ENCODE data around the gene SUSD6.

SUSD6 gene

DNA sequence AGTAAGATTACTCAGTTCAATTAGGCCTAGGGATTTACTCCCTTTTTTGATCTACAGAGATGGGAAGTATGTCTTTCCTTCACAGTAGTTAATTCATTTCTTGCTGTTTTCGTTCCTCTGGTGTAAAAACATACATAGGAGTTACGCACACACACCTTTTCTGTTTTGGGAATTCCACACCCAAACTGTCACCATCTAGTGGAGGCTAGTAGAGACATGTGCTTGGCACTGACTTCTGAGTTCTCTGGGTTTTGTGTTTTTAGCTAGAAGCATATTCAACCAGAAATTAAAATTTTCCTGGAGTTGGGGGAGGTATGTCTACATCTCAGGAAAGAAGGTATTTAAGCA lies 1.4 kb downstream of the SUSD6 start:
- Histone ChIP-seq H3K9ac (ENCODE audit: low read depth, low read length) (peak overlapping the region; percentile 92), H3K27me3 (ENCODE audit: control insufficient read depth, insufficient read depth, low read length) (no peaks in the 10 kb centered on the region), H3K9me3 (replicated peaks; ENCODE audit: low read length) (no peaks in the 10 kb centered on the region), H3K4me3 (ENCODE audit: low read length) (peak overlapping the region; percentile 89), H3K4me1 (ENCODE audit: control insufficient read depth, insufficient read depth, low read length) (peaks cover 42% of the 10 kb centered on the region), H3K36me3 (ENCODE audit: insufficient read depth, low read length) (no peaks in the 10 kb centered on the region), H3K4me2 (ENCODE audit: low read length) (peak overlapping the region; percentile 91)

GRCh38 chr14:69613312-69614073 lies 2.1 kb downstream of the SUSD6 start:
- Histone ChIP-seq H3K36me3 (ENCODE audit: insufficient read depth, low read length) (no peaks in the 10 kb centered on the region), H3K4me3 (ENCODE audit: low read length) (peak overlapping the region; percentile 89), H3K27me3 (ENCODE audit: control insufficient read depth, insufficient read depth, low read length) (no peaks in the 10 kb centered on the region), H3K4me1 (ENCODE audit: control insufficient read depth, insufficient read depth, low read length) (peaks cover 42% of the 10 kb centered on the region), H3K9me3 (replicated peaks; ENCODE audit: low read length) (no peaks in the 10 kb centered on the region), H3K9ac (ENCODE audit: low read depth, low read length) (peak overlapping the region; percentile 92), H3K4me2 (ENCODE audit: low read length) (peak overlapping the region; percentile 91)

DNA sequence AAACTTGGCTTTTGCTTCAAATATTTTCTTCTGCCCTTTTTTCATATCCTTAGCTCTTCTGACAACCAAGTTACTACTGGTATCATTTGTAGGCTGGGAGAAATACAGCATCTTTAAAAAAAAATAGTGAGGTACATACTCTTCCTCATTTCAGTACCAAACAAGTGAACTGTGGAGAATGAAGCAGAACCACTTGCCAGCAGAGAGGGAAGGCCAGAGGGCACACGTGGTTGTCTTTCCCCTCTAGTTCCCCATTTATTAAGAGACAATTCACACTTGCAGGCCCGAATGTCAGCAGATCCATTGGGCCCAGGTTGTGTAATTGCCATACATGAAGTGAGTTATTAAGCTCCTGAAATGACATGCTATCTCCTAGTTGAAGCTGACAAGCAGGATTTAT lies 3.2 kb downstream of the SUSD6 start:
- Histone ChIP-seq H3K4me3 (ENCODE audit: low read length) (no peak overlapping the region), H3K4me2 (ENCODE audit: low read length) (no peak overlapping the region), H3K9me3 (replicated peaks; ENCODE audit: low read length) (no peaks in the 10 kb centered on the region), H3K9ac (ENCODE audit: low read depth, low read length) (no peak overlapping the region), H3K27me3 (ENCODE audit: control insufficient read depth, insufficient read depth, low read length) (no peaks in the 10 kb centered on the region), H3K4me1 (ENCODE audit: control insufficient read depth, insufficient read depth, low read length) (peaks cover 48% of the 10 kb centered on the region), H3K36me3 (ENCODE audit: insufficient read depth, low read length) (no peaks in the 10 kb centered on the region)

DNA sequence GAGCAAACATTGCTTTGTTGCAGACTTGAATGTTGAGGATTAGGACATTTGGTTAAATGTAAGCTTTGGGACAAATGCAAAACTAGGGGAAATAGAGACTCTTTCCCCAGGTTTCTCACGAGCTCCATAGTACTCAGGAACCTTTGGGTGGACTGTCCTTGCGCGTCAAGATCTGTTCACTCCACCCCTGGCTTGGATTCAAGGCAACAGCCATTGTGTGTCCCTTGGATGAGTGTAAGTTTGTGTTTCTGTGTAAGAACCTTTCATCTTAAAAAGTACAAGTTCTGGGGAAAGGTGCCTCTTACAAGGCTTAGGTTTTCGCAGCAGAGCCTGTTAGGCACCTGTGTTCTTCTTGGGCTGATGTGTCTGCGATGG lies 3.7 kb downstream of the SUSD6 start:
- Histone ChIP-seq H3K4me2 (ENCODE audit: low read length) (peak overlapping the region; percentile 78), H3K9me3 (replicated peaks; ENCODE audit: low read length) (no peaks in the 10 kb centered on the region), H3K27me3 (ENCODE audit: control insufficient read depth, insufficient read depth, low read length) (no peaks in the 10 kb centered on the region), H3K9ac (ENCODE audit: low read depth, low read length) (no peak overlapping the region), H3K36me3 (ENCODE audit: insufficient read depth, low read length) (no peaks in the 10 kb centered on the region), H3K4me1 (ENCODE audit: control insufficient read depth, insufficient read depth, low read length) (peaks cover 47% of the 10 kb centered on the region), H3K4me3 (ENCODE audit: low read length) (peak overlapping the region; percentile 55)

GRCh38 chr14:69615496-69616407 lies 4.4 kb downstream of the SUSD6 start:
- Histone ChIP-seq H3K4me3 (ENCODE audit: low read length) (peak overlapping the region; percentile 55), H3K4me1 (ENCODE audit: control insufficient read depth, insufficient read depth, low read length) (peaks cover 40% of the 10 kb centered on the region), H3K9me3 (replicated peaks; ENCODE audit: low read length) (no peaks in the 10 kb centered on the region), H3K27me3 (ENCODE audit: control insufficient read depth, insufficient read depth, low read length) (no peaks in the 10 kb centered on the region), H3K9ac (ENCODE audit: low read depth, low read length) (peak overlapping the region; percentile 35), H3K36me3 (ENCODE audit: insufficient read depth, low read length) (no peaks in the 10 kb centered on the region), H3K4me2 (ENCODE audit: low read length) (peak overlapping the region; percentile 78)

DNA sequence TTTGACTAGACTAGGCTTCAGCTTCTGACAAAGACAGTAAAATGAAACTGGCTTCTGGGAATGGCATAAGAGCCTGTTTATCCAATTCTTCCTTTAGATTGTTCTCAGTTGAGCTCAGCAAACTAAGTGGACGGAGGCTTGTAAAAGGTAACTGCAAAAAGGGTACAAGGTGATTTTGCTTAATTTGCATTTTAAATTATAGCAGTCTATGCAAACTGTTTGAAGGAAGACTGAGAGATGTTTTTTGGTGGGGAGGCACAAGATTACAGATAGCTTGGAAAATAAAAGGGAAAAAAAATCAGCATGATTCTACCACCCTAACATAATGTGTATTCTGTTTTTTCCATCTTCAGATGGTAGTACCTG lies 5.0 kb downstream of the SUSD6 start:
- Histone ChIP-seq H3K4me3 (ENCODE audit: low read length) (peak overlapping the region; percentile 55), H3K4me2 (ENCODE audit: low read length) (peak overlapping the region; percentile 78), H3K9ac (ENCODE audit: low read depth, low read length) (peak overlapping the region; percentile 35), H3K36me3 (ENCODE audit: insufficient read depth, low read length) (no peaks in the 10 kb centered on the region), H3K27me3 (ENCODE audit: control insufficient read depth, insufficient read depth, low read length) (no peaks in the 10 kb centered on the region), H3K4me1 (ENCODE audit: control insufficient read depth, insufficient read depth, low read length) (peaks cover 39% of the 10 kb centered on the region), H3K9me3 (replicated peaks; ENCODE audit: low read length) (no peaks in the 10 kb centered on the region)

DNA sequence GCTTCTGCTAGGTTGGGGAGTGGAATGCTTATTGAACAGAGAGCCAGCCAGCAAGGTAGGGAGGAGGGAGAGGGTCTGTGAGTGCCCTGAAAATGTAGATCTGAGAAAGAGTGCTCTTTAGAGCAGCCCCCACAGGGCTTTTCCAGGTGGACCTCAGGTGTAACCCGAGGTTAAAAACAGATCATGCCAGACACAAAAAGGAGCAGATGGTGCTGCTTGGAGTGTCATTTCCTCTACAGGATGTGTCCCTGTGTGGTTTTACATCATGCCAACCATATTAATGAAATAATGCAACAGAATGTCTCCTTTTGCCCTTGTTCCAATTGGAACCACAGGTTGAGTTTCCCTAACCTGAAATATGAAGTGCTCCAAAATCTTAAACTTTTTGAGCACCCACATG lies 6.4 kb downstream of the SUSD6 start:
- Histone ChIP-seq H3K9ac (ENCODE audit: low read depth, low read length) (no peak overlapping the region), H3K4me3 (ENCODE audit: low read length) (no peak overlapping the region), H3K4me1 (ENCODE audit: control insufficient read depth, insufficient read depth, low read length) (peaks cover 36% of the 10 kb centered on the region), H3K27me3 (ENCODE audit: control insufficient read depth, insufficient read depth, low read length) (no peaks in the 10 kb centered on the region), H3K36me3 (ENCODE audit: insufficient read depth, low read length) (no peaks in the 10 kb centered on the region), H3K9me3 (replicated peaks; ENCODE audit: low read length) (no peaks in the 10 kb centered on the region), H3K4me2 (ENCODE audit: low read length) (no peak overlapping the region)

- H3K9me3 ChIP-seq (replicated peaks; ENCODE audit: low read length): no peaks in the 10 kb centered on the region
- H3K27me3 ChIP-seq (ENCODE audit: control insufficient read depth, insufficient read depth, low read length): no peaks in the 10 kb centered on the region
- no peaks in the 10 kb centered on the region for H3K36me3 ChIP-seq (ENCODE audit: insufficient read depth, low read length)
- no peak overlapping the region for H3K4me2 ChIP-seq (ENCODE audit: low read length)
- H3K4me3 ChIP-seq (ENCODE audit: low read length): no peak overlapping the region
- H3K9ac ChIP-seq (ENCODE audit: low read depth, low read length): no peak overlapping the region
- H3K4me1 ChIP-seq (ENCODE audit: control insufficient read depth, insufficient read depth, low read length): peaks cover 25% of the 10 kb centered on the region
These were observed 7.6 kb downstream of the SUSD6 start for GRCh38 chr14:69619012-69619411.

DNA sequence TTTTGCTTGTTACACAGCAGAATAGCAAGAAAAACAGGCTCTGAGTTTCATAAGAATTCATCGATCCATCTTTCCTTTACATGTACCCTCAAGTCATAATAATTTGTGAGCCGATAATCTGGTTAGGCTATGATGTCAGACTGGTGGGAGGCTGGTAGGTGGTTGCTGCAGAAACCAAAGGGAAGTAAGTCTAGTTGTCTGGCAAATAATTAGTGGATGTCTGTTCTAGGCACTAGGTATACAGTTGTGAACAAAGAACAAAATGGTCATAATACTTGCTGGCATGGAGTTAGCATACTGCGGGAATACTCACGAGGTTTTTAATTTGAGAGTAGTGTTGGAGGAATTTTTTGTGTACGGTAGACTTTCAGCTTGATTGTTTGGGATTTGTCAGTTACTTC lies 8.8 kb downstream of the SUSD6 start:
- Histone ChIP-seq H3K27me3 (ENCODE audit: control insufficient read depth, insufficient read depth, low read length) (no peaks in the 10 kb centered on the region), H3K4me1 (ENCODE audit: control insufficient read depth, insufficient read depth, low read length) (peaks cover 29% of the 10 kb centered on the region), H3K4me3 (ENCODE audit: low read length) (no peak overlapping the region), H3K36me3 (ENCODE audit: insufficient read depth, low read length) (no peaks in the 10 kb centered on the region), H3K9ac (ENCODE audit: low read depth, low read length) (no peak overlapping the region), H3K4me2 (ENCODE audit: low read length) (no peak overlapping the region), H3K9me3 (replicated peaks; ENCODE audit: low read length) (no peaks in the 10 kb centered on the region)

DNA sequence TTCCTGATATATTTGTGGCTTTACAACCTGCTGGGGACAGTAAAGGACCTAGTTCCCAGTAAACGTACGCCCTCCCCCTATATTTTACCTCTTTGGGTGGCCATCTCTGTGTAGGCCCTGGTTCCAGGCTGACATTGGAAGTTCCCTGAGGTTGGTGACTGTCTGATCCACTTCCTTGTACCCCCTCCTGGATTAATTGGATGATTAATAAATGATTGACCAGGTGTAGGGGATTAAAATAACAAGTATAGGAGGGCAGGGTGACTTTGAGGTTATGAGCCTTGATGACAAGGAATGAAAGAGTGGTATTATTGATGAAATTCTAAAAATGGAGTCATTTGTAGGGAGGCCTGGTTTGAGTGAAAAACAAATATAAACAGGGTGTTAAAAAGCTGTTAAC lies 9.6 kb downstream of the SUSD6 start:
- Histone ChIP-seq H3K4me2 (ENCODE audit: low read length) (no peak overlapping the region), H3K9me3 (replicated peaks; ENCODE audit: low read length) (no peaks in the 10 kb centered on the region), H3K27me3 (ENCODE audit: control insufficient read depth, insufficient read depth, low read length) (no peaks in the 10 kb centered on the region), H3K9ac (ENCODE audit: low read depth, low read length) (no peak overlapping the region), H3K4me3 (ENCODE audit: low read length) (no peak overlapping the region), H3K36me3 (ENCODE audit: insufficient read depth, low read length) (no peaks in the 10 kb centered on the region), H3K4me1 (ENCODE audit: control insufficient read depth, insufficient read depth, low read length) (peaks cover 29% of the 10 kb centered on the region)

GRCh38 chr14:69624136-69624535 lies 12.7 kb downstream of the SUSD6 start:
- Histone ChIP-seq H3K4me1 (ENCODE audit: control insufficient read depth, insufficient read depth, low read length) (peaks cover 15% of the 10 kb centered on the region), H3K4me2 (ENCODE audit: low read length) (no peak overlapping the region), H3K9ac (ENCODE audit: low read depth, low read length) (no peak overlapping the region)

More at GRCh38 chr14:69624136-69624535, 12.7 kb downstream of the SUSD6 start:
- Histone ChIP-seq H3K27me3 (ENCODE audit: control insufficient read depth, insufficient read depth, low read length) (no peaks in the 10 kb centered on the region), H3K4me3 (ENCODE audit: low read length) (no peak overlapping the region), H3K36me3 (ENCODE audit: insufficient read depth, low read length) (no peaks in the 10 kb centered on the region), H3K9me3 (replicated peaks; ENCODE audit: low read length) (no peaks in the 10 kb centered on the region)

Data from skeletal muscle satellite cell (primary cell).